Muscle of arm (tissue), 14 donors: ENCODE measurements around the gene PSMG4. TPM values are rescaled to one million over a fixed set of nuclear protein-coding genes. Genes with fewer than 3 reads are reported as not detected.

Experiments used
- DNase-seq: peaks from one replicate; pipeline ENCODE4 v3.0.0-alpha.2; 2013
- long read RNA-seq, 11 donors: transcript quantifications; one replicate each; lab custom pipeline, GENCODE V29; 2026
- polyA plus RNA-seq, 12 donors: library from polyadenylated mRNA; unstranded; fragments of 120-200 nt; gene quantifications; one replicate each; pipeline ENCODE4 v1.2.1, GENCODE V29; 2013; ENCODE audit not compliant: insufficient read length in 12 of 12

The PSMG4 gene, protein sequence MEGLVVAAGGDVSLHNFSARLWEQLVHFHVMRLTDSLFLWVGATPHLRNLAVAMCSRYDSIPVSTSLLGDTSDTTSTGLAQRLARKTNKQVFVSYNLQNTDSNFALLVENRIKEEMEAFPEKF
- polyA plus RNA-seq, result 10 to 100 TPM in 9 of 12 donors, 1 to 10 TPM in 2, not detected in 1; 9.6 to 35.7 (median 12.4) TPM
- long read RNA-seq, donor 1, full-length matches to known transcripts, result 18 of 18 reads
- long read RNA-seq, donor 1, partial matches to known transcripts, result 0 of 18 reads
- long read RNA-seq, donor 1, other reads (novel, unspliced or antisense), result 0 of 18 reads
- long read RNA-seq, donor 2, transcript PSMG4-206 (3 exons, 838 nt), result major isoform, 9 of 10 reads
- long read RNA-seq, donor 2, partial matches to known transcripts, result 0 of 10 reads
- long read RNA-seq, donor 2, other reads (novel, unspliced or antisense), result 0 of 10 reads
- long read RNA-seq, donor 3, transcript PSMG4-206 (3 exons, 838 nt), result major isoform, 8 of 9 reads
- long read RNA-seq, donor 3, partial matches to known transcripts, result 0 of 9 reads
- long read RNA-seq, donor 3, other reads (novel, unspliced or antisense), result 0 of 9 reads
- long read RNA-seq, donor 4, transcript PSMG4-206 (3 exons, 838 nt), result major isoform, 7 of 8 reads
- long read RNA-seq, donor 4, partial matches to known transcripts, result 0 of 8 reads
- long read RNA-seq, donor 4, other reads (novel, unspliced or antisense), result 0 of 8 reads
- long read RNA-seq, donor 5, full-length matches to known transcripts, result 11 of 11 reads
- long read RNA-seq, donor 5, partial matches to known transcripts, result 0 of 11 reads
- long read RNA-seq, donor 5, other reads (novel, unspliced or antisense), result 0 of 11 reads
- long read RNA-seq, donor 6, partial matches to known transcripts, result 0 of 5 reads
- long read RNA-seq, donor 6, other reads (novel, unspliced or antisense), result 0 of 5 reads
- long read RNA-seq, donor 7, full-length matches to known transcripts, result 7 of 7 reads
- long read RNA-seq, donor 7, partial matches to known transcripts, result 0 of 7 reads
- long read RNA-seq, donor 7, other reads (novel, unspliced or antisense), result 0 of 7 reads
- long read RNA-seq, donor 8, full-length matches to known transcripts, result 11 of 11 reads
- long read RNA-seq, donor 8, partial matches to known transcripts, result 0 of 11 reads
- long read RNA-seq, donor 8, other reads (novel, unspliced or antisense), result 0 of 11 reads
- long read RNA-seq, donor 9, transcript PSMG4-206 (3 exons, 838 nt), result major isoform, 10 of 11 reads
- long read RNA-seq, donor 9, partial matches to known transcripts, result 0 of 11 reads
- long read RNA-seq, donor 9, other reads (novel, unspliced or antisense), result 0 of 11 reads
- long read RNA-seq, donor 10, transcript PSMG4-206 (3 exons, 838 nt), result major isoform, 6 of 6 reads
- long read RNA-seq, donor 10, partial matches to known transcripts, result 0 of 6 reads
- long read RNA-seq, donor 10, other reads (novel, unspliced or antisense), result 0 of 6 reads
- long read RNA-seq, donor 11, partial matches to known transcripts, result 0 of 4 reads
- long read RNA-seq, donor 11, other reads (novel, unspliced or antisense), result 0 of 4 reads

DNA sequence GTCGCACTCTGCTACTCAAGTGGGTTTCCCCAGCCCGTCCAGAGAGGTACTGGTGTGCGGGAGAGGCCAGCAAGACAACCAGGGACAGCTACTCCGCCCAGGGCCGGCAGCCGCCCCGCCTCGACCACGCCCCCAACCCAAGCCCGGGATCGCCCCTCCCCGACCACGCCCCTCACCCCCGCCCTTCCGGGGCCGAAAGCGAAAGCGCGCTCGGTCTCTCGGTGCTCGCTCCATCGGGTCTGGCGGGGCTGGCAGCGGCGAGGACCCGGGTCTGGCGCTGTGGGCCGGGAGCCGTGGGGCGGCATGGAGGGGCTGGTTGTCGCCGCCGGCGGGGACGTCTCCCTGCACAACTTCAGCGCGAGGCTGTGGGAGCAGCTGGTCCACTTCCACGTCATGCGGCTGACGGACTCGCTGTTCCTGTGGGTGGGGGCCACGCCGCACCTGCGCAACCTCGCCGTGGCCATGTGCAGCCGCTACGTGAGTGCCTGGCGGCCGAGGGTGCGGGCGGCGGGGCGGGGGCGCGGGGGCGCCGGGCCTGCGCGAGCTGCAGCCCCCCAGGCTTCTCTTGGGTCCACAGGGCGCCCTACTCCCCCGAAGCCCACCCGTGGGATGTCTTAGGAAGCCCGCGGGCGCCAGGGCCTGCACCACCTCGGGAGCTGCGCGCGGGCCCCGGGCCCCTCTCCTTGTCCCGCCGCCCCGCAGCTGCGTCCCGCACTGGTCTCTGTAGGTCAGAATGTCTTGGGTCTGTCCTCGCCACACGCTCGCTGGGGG is at the start of gene PSMG4:
Gene PSMG4, plus strand, starts transcription at position 228 of the 771 bp plus-strand sequence. Its CDS starts 76 bp downstream, at position 304.
- DNase-seq, result peak; percentile 94

DNA sequence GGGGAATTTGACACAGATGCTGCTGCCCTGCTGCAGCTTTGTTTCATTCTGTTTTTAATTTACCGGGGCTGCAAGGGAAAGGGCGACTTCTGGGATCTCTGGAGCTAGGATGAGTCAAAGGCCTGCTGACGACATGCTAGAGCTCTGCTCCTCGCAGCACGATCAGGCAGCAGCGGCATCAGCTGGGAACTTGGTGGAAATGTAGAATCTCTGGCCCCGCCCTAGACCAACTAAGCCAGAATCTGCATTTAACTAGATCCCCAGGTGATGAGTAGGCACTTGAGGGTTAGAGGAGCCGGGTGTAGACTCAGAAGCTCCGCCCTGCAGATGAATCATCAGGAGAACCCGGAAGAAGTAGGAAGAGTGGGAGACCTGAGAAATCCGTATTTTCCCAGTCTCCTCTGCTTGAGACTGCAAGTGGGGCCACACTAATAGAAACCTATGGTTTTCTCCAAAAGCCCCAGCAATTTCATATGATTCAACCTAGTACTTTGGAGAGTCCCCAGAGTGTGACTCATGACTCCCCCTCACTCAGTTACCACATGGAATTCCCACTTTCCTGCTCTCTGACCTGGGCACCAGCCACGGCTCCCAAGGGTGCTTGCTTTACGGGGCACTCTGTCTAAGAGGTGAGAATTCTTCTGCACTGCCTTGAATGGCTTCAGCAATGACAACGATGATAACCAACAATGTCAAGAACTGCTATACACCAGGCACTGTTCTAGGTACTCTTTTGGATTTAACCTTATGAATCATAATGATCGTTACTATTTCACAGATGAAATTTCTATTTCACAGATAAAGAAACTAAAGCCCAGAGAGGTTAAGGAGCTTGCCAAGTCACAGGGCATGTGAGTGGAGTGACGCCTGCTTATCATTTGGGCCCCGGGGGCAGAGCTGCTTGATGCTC is 49.4 kb upstream of the PSMG4 start:
- peak; percentile 63 for DNase-seq

DNA sequence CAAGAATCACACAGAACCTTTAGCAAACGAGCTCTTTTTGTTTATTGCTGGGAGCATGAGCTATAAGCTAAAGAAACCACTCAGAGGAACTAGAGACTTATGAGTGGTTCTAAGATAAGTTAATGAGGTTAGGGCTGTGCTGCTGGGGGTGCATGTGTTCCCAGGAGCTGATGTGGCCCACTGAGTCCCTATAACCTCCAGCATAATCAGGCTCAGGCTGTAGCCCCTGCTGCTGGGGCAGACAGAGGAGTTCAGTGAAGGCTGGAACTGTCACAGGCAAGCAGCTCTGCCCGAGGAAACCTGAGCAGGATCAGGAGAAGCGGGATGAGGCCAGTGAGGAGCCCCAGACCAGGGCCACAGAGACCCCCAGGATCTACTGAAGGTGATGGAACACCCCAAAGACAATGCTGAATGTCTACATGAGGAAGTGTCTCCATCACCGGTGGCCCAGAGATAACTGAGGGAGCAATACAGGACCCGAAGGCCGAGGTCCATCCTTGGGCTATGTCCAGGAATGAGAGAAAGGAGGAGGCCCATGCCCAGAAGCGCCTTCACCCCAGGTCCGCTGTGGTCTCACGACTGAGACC is 48.6 kb upstream of the PSMG4 start:
- no peak for DNase-seq

DNA sequence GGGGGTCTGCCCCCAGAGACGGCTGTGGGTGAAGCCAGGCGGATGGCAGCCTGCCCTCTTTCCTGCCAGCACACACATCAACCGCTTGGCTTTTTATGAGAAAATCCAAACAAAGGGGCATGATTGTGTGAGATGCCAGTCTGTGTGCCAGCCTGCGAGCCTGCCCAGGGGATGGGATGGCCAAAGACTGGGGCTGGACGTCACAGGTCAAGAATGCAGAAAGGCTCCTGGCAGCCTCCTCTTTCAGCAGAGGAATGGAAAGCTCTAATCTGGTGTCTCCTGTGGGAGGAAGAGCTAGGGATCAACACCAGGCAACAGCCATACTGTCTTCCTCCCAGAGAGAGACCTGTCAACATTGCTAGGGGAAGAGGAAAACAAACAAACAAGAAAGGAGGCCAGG is 47.1 kb upstream of the PSMG4 start:
- DNase-seq, result no peak

DNA sequence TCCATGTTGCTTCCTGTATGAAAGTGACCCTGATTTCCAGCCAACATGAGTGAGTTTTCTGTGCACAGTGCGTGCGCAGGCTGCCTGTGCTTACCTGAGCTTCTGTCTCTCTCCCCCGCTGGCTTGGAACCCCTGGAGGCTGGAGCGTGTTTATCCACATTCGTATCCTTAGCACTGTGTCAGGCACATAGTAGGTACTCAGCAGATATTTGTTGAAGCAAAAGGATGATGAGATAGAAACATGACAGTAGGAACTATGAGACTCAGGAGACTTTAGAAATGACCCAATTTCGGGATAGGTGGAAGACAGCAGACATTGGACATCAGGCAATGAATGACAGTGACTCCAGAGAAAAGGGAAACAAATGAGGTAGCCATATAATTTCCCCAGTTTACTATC is 46.5 kb upstream of the PSMG4 start:
- no peak for DNase-seq

DNA sequence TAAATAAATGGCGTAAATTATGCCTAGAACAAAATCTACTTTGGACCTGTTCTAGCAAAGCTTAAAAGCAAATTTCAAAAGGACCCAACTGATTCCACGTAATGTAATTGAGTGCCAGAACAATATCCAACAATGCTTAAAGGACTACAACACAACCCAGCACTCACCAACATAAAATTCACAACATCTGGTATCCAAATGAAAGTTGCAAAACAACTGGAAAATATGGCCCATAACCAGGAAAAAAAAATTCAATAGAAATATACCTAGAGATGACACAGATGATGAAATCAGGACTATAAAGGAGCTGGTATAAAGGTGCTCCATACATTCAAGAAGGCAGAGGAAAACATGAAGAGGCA is 45.4 kb upstream of the PSMG4 start:
- DNase-seq, result no peak

DNA sequence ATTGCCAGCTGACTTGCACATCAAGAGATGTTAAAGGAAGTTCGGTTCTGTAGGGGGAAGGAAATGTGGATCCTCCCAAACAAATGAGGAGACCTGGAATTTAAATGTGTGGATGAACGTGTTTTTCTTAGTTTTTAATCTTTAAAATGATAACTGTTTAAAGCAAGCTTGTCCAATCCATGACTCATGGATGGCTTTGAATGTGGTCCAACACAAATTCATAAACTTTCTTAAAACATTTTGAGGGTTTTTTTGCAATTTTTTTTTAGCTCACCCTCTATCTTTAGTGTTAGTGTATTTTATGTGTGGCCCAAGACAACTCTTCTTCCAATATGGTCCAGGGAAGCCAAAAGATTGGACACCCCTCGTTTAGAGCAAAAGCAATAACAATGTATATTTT is 43.8 kb upstream of the PSMG4 start:
- no peak for DNase-seq

DNA sequence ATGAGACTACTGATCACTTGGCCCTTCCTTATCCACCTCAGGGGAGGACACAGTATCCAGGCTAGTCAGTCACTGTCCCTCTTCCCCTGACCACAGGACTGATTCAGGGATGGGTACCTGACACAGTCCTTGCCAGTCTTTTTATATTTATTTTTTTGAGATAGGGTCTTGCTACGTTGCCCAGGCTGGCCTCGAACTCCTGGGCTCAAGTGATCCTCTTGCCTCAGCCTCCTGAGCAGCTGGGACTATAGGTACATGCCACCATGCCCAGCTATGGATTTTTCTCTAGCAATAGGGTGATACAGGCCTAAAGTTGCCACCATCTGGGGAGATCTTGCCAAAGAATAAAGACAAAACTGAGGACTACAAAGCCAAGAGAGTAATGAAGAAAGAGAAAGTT is 41.5 kb upstream of the PSMG4 start:
- DNase-seq, result no peak

DNA sequence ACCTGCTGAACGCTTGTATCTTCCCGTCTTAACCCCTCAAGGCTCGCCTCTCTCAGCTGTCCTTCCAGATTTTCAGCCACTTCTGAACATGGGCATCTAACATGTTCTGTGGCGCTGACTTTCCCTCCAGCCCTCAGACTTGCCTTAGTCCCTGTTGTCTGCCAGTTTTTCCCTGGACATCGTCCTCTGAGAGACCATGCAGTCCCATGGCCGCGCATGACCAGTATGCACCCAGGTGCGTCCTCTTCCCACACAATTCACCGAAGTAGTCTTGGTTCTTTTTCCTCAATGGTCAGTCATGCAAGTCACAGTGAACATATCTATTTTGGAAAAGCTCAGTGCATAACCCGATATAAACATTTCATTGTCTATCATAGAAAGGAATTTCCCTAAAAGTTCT is 40.5 kb upstream of the PSMG4 start:
- no peak for DNase-seq

DNA sequence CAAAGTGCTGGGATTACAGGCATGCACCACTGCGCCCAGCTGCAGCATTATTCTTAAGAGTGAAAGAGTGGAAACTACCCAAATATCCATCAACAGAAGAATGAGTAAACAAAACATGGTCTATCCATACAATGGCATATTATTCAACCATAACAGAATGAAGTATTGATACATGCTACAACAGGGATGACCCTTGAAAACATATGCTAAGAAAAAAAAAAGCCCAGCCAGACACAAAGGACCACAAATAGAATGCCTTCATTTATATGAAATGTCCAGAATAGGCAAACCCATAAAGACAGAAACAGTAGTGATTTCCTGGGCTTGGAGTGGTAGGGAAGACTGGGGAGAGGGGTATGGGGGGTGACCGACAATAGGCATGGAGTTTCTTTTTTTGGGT is 38.4 kb upstream of the PSMG4 start:
- DNase-seq, result no peak

DNA sequence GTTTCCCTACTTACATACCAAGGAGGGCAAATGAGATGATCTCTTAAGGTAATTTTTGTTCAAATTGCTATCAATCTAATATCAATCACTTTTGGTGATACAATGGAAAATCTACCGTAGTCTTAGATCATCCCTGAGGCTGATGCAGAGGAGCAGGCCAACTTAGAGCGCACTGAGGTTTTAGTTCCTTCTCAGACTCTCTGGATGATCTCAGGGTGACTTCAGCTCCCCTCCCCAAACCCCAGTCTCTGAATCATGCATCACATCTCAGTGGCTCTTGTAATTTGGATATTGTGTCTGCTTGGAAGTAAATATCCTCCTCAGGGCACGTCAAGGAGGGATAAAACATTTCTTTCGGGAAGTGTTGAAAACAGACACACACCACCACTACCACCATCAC is 37.2 kb upstream of the PSMG4 start:
- no peak for DNase-seq

DNA sequence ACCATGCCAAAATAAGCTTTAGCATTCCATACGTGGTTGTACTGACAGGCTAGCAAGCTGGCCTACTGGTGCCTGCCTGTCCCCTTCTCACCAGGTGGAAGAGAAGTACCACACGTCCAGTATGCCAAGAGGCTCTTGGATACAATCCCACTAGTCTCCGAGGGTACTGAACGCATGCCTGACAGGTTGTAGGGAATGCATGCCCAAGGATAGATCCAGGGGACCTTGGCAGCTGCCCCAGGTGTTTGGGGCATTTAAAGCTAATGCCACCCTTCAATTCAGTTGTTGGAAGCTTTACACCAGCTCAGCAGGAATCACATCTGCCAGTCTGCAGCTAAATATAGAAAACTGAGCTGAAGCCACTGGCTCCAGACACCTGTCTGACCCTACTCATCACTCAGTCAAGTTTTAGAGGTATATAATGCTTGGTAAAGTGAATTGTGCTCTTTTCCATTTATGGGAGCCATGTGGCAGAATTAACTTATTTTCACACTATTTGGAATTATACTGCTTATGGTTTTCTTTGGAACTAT is 36.2 kb upstream of the PSMG4 start:
- no peak for DNase-seq

DNA sequence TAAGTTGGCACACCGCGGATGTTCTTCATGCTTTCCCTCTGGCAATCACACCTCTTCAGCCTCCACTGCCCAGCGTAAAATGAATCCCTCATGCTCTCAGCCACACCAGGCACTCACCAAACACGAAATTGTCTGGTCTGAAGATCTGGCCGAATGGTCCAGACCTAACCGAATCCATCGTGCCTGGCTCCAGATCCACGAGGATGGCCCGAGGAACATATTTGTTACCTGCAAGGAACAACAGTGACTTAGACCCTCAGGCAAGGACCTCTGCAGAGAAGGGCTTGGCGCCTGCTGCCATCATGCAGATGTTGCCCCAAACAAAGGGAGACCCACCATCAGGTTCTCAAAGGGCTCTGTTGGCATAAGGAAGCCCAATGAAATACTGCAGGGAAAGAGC is 32.7 kb upstream of the PSMG4 start:
- DNase-seq, result no peak

DNA sequence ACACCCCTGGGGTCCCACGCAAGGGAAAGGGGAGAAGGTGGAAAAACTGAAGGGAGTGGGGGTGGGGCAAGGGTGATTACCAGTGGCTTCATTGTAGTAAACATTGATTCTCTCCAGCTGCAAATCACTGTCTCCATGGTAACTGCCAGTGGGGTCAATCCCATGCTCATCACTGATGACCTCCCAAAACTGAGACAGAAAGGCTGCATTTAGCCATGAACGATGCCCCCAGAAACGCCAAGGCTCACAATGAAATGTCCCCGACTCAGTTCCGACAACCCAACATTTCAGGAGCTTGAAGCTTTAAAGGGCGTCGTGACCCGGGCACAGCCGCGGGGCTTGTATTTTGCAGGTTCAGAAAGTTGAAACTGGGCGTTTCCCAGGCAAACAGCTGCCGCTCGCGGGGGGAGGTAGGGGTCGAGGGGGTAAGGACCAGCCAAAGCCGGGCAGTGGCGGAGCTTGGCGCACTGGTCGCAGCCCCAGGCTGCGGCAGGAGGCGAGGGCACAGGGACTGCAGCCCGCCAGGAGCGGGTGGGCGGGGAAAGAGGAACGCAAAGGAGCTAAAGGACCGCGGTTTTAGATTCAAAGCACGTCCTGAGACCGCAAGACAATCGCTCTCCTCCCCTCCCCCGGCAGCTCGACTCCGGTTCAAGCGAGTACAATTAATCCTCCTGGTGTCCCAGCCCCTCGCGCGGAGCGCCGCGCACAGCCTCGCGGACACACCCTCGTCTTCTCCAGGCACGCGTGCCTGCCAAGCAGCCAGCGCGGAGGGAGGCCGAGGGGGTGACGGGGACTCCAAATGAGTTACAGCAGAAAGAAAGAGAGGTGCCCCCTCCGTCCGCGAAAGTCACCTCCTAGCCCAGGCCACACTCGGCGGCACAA is 32.0 kb upstream of the PSMG4 start:
- no peak for DNase-seq

DNA sequence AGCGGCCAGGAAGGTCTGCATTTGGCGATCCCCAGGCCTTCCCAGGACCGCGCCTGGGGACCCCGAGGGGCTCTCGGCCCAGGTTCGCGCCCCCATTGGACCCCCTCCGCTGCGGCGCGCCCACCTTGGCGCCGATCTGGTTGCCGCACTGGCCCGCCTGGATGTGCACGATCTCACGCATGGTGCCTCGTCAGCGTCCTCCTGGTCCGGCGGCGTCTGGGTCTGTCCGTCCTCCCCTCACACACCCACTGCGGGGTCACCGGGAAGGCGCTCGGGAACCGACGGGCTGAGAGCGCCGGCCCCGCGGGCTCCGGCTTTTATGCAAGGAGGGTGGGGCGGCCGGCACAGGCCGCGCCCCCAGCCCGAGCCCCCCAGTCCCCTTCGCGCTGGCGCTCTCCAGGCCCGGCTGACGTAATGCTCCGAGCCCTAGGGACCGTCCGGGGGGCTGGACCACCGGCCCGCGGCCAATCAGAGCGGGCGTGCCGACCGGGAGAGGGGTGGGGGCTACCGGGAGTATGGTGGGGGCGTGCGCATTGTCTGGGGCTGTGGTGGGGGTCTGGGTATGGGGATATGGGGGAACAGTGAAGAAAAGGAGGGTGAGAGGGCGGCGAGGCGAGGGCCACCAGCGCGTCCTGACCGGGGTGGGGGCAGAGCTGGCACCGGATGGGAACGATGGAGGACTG is 31.2 kb upstream of the PSMG4 start, which contains the start of gene TUBB2B:
Gene TUBB2B, minus strand, starts transcription at position 291 of the 683 bp plus-strand sequence. Its CDS starts 110 bp downstream, at position 181.
- peak; percentile 78 for DNase-seq

DNA sequence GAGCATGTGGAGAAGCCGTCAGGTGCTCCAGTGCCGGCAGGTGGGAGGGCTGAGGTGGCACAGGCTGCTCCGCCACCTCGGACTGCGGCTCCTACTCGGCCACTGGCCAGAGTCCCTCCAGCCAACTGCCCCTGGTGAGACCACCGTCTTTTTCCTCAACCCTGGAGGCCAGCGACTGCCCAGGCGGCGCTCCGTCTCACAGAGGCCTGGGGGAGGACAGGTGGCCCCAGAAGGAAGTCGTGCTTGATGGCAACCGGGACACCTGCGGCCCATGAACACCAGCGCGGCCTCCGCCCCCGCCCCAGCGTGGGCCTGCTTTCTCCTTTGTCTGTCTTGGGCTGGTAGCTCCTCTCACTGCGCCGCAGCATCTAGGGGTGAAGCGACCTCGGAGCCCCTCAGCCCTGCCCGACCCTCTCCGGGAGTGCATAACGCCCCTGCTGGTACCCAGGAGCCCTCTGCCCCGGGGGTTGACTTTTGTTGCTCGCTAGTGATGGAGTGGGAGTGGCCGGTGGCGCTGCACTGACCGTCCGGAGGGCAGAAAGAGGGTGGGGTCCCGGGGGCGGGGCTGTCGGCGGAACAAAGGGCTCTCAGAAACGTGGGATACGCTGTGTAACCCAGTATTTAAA is 30.6 kb upstream of the PSMG4 start:
- no peak for DNase-seq
